ENCODE measurements around the gene POU2F1.

DNA sequence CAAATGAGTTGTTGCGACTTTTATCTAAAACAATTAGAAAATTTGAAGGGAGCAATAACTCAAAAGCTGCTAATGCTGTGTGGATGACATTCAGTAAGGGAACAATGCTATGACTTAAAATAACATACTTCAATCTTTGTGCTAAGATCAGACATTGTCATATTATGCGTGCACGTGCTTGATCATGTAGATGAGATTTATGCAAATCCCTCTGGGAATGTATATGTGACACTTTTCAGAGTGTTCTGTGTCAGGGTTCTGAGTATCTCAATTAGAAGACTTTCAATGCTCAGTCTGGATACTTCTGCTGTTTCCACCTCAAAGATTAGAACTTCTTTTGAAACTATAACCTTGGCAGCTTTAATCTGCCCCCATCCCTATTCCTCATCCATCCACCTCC lies 18.6 kb upstream of the POU2F1 start:
- no peak for TF ChIP-seq CTCF (IDR thresholded peaks at IDR 0.05; ENCODE audit: insufficient read depth, low read length, poor library complexity, severe bottlenecking)
- no peak for TF ChIP-seq EZH2phosphoT487 (conservative IDR thresholded peaks at IDR 0.05; ENCODE audit: low read length)

Data from SU-DHL-6 (cell line).